Measurements from ENCODE around the gene MDFI. TPM values are rescaled to one million over a fixed set of nuclear protein-coding genes. Genes with fewer than 3 reads are reported as not detected.

MDFI gene
- total RNA-seq, 2 experiments from 2014 or later: not detected

DNA sequence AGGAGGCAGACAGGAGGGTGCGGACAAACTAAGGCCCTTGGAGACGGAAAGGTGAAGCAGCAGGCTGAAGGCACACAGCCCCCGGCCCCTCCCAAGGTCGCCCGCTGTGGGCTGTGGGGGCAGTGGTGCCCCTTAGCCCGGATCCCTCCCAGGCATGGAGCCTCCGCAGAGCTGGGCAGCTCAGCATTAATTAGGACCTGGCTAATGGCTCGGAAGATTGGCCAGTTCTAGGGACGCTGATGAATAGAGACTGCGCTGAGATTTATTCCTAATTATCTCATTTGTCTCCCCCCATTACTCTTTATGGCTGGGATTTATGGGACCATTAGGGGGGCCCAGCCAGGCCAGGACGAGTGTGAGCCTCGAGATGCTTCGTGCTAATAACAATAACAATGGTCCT, 20.4 kb downstream of the MDFI start:
- ChIA-PET CTCF (interaction anchor here (1.0 kb wide), 1 partner anchor 25 kb away, joined by 3 read pairs; no protein-coding TSS in a partner anchor), POLR2A (no interaction called here)

DNA sequence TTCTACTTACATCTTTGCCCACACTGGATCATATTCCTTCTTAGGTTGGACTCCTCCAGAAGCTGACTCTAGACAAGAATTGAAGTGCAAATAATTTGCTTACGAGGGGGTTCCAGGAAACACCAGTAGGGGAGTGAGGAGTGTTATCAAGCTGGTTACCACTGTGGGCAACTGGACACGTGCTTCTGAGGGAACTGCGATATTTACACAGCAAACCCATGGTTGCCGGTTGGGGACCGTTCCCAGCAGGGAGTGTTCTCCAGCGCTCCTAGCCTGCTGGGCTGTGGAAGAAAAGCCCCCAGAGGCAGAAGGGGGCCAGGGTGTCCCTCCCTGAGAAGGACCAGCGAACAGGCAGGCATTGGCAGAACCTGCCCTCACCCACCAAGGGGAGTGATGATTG, 21.7 kb downstream of the MDFI start:
- POLR2A ChIA-PET: no interaction called here
- CTCF ChIA-PET: interaction anchor here (1.3 kb wide), 2 partner anchors 57 to 235 kb away, joined by 3 to 5 read pairs; no protein-coding TSS in a partner anchor

DNA sequence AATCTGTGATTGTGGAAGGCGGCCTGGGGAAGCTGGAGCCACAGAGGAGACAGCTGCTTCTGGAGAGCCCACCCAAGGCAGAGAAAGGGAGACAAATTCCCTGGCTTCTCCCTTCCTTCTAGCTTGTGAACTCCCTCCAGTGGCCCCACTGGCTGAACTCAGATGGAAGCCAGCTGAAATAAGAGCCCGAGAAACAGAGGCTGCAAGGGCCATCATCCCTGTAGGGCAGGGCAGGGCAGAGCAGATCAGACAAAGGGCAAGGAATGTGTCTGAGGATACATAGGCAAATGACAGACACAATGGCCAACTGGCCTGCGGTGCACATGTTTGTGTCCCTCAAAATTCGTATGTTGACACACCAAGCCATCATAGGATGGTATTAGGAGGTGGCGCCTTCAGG, 25.3 kb downstream of the MDFI start:
- ChIA-PET CTCF (no interaction called here), POLR2A (interaction anchor here (0.6 kb wide), 1 partner anchor 1820 kb away, joined by 3 read pairs; no protein-coding TSS in a partner anchor)

DNA sequence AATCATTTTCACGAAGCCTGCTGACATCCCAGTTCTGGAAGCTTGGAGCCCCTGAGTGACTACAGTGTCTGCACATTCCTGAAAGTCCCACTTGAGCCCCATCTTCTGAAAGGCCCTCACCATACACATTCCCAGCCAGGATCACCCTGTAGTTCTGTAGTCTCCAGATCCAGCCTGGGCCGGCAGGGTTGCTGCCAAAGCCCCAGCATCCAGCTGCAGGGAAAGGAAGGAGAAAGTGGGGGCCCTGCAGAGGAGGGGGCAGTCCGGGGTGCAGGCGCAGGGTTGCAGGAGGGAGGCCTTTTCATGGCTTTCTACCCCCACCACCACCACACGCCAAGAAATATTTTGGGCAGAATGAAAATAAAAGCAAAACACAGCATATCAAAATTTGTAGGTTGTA, 26.0 kb downstream of the MDFI start:
- POLR2A ChIA-PET: no interaction called here

GRCh38 chr6:41667195-41667594, 28.9 kb downstream of the MDFI start:
- CTCF ChIA-PET: no interaction called here
- POLR2A ChIA-PET: no interaction called here

More for the DNA sequence above, 26.0 kb downstream of the MDFI start:
- CTCF ChIA-PET: no interaction called here

GRCh38 chr6:41668968-41669367, 30.7 kb downstream of the MDFI start:
- POLR2A ChIA-PET: no interaction called here
- CTCF ChIA-PET: interaction anchor here (1.4 kb wide), 1 partner anchor 15 kb away, joined by 4 read pairs; no protein-coding TSS in a partner anchor

DNA sequence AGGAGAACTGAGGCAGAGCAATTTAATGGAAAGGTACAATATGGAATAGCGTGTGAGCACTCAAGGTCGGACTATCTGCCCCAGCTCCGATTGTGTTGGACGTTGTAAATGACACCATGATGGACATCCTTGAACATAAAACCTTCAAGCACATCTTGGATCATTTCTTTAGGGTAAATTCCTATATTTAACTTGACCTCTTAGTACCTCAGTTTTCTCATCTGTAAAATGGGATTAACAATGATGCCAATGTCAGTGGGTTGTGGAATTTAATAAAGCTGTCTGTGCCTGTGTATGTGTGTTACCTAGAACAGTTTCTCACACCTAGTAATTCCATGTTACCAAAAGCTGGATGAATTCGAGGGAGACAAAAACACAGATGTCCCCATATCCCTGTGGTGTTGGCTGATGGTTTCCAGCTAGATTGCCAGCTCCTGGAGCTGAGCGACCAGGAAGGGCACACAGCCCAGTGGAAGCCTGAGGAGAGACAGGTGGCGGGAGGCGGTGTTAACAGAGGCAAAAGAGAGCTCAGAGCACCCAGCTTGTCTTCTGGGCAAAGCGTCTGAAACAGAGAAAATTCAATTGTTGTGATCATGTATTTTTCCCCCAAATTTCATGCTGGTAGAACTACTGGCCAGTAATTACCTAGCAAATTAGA, 32.6 kb downstream of the MDFI start:
- POLR2A ChIA-PET: no interaction called here
- CTCF ChIA-PET: no interaction called here

- ChIA-PET POLR2A (no interaction called here), CTCF (no interaction called here)
These were observed 33.1 kb downstream of the MDFI start for GRCh38 chr6:41671376-41671775.

DNA sequence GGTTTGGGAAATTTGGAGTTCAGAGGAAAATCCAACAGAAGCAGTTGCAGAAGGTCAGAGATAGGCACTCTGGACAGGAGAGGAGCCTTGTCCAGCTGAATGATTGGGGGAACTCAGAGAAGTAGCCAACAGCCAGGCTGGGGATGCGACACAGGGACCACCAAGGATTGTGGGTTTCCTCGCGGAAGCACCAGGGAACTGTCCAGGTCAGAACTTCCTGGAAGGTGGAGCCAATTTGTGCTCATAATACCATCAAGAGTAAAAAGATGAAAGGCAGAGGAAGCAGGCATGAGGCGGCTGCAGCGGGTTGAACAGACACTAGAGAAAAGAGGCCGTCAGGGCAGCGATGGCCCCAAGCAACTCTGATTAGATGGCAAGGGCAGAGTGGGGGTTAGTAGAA, 33.7 kb downstream of the MDFI start:
- CTCF ChIA-PET: no interaction called here

GRCh38 chr6:41672816-41673703, 34.8 kb downstream of the MDFI start:
- CTCF ChIA-PET: no interaction called here
- POLR2A ChIA-PET: no interaction called here

More for the DNA sequence above, 33.7 kb downstream of the MDFI start:
- POLR2A ChIA-PET: no interaction called here

GRCh38 chr6:41673704-41674000, 35.4 kb downstream of the MDFI start:
- ChIA-PET CTCF (interaction anchor here (0.7 kb wide), 1 partner anchor 9 kb away, joined by 3 read pairs; no protein-coding TSS in a partner anchor), POLR2A (no interaction called here)

DNA sequence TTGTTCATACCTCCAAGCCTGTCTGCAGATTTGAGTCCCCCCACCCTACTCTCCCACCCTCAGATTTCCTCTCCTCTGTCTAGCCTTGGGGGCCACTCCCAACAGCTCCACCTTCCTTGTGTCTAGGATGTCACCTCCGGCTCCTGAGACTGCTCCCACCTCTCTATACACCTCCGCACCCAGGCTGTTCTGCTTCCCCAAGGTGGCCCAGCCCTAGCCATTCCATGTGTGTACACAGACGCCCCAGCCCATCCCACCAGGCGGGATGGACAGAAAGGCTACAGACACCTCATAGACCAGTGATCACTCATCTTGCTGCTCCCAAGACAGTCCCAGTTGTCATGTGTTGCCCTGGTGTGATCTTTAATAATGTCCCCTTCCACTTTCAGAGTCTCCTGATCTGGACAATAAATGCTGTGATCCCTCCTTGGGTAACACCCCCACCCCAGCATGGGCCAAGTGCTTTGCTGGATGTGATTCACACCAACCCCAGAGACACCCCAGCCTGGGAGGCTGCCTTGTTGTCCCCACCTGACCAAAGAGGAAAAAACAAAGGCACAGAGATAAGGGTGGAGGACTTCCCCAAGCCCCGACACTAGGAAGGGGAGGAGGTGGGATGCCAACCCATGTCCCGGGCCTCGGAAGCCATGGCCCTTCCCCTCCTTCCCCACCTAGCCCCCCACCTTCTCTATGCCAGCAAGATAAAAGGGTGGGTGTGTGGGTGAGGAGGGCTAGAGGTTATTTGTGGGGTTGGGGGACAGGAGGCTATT, 36.1 kb downstream of the MDFI start:
- ChIA-PET CTCF (interaction anchor here (0.7 kb wide), 1 partner anchor 9 kb away, joined by 3 read pairs; no protein-coding TSS in a partner anchor), POLR2A (no interaction called here)

GRCh38 chr6:41675176-41675775, 37.0 kb downstream of the MDFI start:
- POLR2A ChIA-PET: no interaction called here
- CTCF ChIA-PET: no interaction called here

- CTCF ChIA-PET: no interaction called here
- POLR2A ChIA-PET: no interaction called here
These were observed 37.7 kb downstream of the MDFI start for GRCh38 chr6:41675992-41676391.

- CTCF ChIA-PET: no interaction called here
- POLR2A ChIA-PET: no interaction called here
These were observed 38.2 kb downstream of the MDFI start for GRCh38 chr6:41676431-41676830.

GRCh38 chr6:41677124-41677921, 39.1 kb downstream of the MDFI start:
- POLR2A ChIA-PET: no interaction called here
- CTCF ChIA-PET: interaction anchor here (1.6 kb wide), 1 partner anchor 344 kb away, joined by 4 read pairs; no protein-coding TSS in a partner anchor

GRCh38 chr6:41678511-41679084, 40.3 kb downstream of the MDFI start:
- ChIA-PET POLR2A (no interaction called here), CTCF (interaction anchor here (1.6 to 4.8 kb wide), 2 partner anchors 76 to 345 kb away, joined by 4 to 25 read pairs; no protein-coding TSS in a partner anchor)

- POLR2A ChIA-PET: no interaction called here
- CTCF ChIA-PET: interaction anchor here (1.1 to 4.8 kb wide), 2 partner anchors 77 to 256 kb away, joined by 3 to 25 read pairs; no protein-coding TSS in a partner anchor
These were observed 41.4 kb downstream of the MDFI start for GRCh38 chr6:41679696-41680095.
